GM18499 (cell line): ENCODE data around the gene HLX.

ENCODE experiments used
- ATAC-seq: cut with Tn5 transposase; IDR thresholded peaks from one replicate; pipeline ENCODE4 v1.9.1; 2021; ENCODE audit warnings: moderate number of reproducible peaks; ENCODE audit not compliant: insufficient read depth, unreplicated experiment

The HLX gene

DNA sequence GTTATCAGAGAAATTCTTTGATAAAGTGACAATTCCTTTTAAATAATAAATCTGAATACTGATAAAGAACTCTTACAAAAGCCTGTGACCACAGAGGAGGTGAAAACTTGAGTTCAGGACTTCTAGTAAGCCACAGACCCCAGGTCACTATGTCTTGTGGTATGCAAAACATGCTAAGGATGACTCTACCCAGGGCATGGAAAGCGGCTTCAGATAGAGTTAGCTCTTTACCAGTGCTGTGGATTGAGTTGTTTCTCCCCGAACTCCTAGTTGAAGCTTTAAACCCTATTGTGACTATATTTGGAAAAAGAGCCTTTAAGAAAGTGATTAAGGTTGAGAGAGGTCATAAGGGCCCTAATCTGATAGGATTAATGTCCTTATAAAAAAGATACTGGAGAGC is 42.3 kb downstream of the HLX start:
- no peak for ATAC-seq

- no peak for ATAC-seq
Observed at GRCh38 chr1:220921971-220922635, 42.9 kb downstream of the HLX start.

DNA sequence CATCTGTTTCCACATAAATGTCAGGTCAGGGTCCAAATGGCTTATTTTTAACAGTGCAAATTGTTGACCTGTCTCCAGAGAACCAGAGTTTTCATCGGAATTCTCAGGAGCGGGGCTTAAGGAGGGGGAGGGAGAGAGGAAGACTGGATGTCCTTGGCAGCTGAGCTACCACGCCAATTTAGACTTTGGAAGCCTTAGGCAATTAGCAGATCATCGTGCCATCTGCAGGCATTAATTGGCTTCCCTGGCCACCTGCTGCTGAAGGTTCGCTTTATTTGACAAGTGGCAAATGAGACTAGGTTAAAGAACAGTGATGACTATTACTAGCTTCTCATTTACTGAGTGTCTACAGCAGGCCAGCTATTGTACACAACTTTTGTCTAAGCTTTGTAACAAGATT is 43.7 kb downstream of the HLX start:
- no peak for ATAC-seq

- no peak for ATAC-seq
Observed at GRCh38 chr1:220924331-220924970, 45.2 kb downstream of the HLX start.

DNA sequence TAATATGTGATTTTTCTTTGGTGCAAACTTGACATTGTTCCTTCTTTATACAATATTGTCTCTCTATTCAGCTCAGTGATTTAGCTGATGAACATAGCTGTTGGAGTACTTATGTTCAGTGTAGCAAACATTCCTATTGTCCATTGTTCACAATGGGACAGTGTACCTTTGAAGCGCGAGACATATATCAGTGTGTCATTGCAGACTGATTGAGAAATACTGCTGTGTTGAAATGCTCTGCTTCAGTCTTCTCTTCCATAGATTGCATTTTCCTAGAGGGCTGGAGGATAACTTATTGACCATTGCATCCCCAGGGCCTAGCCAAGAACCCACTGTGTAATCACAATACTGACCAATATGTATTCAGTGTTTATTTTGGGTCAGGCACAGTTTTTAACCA is 46.5 kb downstream of the HLX start:
- no peak for ATAC-seq

- ATAC-seq = no peak
Observed at GRCh38 chr1:220926146-220926545, 46.9 kb downstream of the HLX start.

- no peak for ATAC-seq
Observed at GRCh38 chr1:220927442-220927841, 48.2 kb downstream of the HLX start.

DNA sequence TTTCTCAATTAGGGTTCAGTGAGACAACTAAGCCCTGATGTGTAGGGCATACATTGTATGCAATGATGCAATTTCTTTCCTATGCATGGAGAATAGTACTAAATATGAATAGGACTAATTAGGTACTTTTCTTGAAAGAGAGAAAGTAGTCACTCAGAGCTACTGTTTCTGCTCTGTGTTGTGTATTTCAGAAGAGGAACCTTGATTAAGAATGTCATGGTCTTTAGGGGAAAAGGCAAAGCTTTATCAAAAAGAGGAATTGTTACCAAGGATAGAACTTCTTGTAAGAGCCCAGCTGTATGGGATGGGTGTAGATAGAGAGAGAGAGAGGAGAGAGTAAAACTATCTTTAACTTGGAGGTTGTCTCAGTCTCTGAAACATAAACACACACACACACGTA is 49.1 kb downstream of the HLX start:
- ATAC-seq = no peak

GRCh38 chr1:220928725-220929300 is 49.6 kb downstream of the HLX start:
- no peak for ATAC-seq

GRCh38 chr1:220929304-220929703 is 50.1 kb downstream of the HLX start:
- no peak for ATAC-seq
